Measurements from ENCODE around the gene CRYBB3.
A peak's percentile ranks its signal among the peaks of the same experiment; 100 is the strongest.
"Not testable (repeated sequence)": the region's sequence is repeated elsewhere in the genome, so short reads cannot be mapped to it uniquely, and the experiment has no call there.

The CRYBB3 gene

DNA sequence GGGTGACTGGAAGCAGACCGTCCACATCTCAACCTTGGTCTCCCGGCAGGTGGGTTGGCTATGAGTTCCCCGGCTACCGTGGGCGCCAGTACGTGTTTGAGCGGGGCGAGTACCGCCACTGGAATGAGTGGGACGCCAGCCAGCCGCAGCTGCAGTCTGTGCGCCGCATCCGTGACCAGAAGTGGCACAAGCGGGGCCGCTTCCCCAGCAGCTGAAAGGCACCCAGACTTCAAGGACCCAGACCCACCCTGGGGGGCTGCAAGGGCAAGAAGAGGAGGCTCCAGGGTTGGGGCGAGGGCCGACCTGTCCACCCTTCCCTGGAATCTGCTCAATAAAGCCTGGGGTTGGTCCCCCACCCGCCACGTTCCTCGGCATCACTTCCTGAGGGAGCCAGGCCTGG lies 7.3 kb downstream of the CRYBB3 start:
- DNase-seq (ENCODE audit: low read depth), result no peak

DNA sequence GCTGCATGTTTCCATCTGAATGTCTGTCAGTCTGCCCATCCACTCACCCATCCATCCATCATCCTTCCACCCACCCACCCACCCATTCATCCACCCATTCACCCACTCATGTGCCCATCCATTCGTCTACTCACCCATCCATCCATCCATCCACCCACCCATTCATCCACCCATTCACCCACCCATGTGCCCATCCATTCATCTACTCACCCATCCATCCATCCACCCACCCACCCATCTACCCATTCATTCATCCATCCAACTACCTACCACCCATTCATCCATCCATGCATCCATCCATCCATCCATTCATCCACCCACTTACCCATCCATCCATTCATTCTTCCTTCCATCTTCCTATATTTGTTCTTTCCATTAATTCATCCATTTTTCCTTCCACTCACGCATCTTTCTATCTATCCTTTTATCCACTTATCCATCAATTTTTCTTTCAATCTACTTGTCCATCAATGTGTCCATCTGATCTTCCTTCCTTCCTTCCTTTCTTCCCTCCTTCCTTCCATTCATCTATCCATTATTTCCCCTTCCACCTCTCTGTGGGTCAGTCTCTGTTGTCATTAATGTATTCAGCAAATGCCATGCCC lies 8.0 kb downstream of the CRYBB3 start:
- no peak for DNase-seq (ENCODE audit: low read depth)

DNA sequence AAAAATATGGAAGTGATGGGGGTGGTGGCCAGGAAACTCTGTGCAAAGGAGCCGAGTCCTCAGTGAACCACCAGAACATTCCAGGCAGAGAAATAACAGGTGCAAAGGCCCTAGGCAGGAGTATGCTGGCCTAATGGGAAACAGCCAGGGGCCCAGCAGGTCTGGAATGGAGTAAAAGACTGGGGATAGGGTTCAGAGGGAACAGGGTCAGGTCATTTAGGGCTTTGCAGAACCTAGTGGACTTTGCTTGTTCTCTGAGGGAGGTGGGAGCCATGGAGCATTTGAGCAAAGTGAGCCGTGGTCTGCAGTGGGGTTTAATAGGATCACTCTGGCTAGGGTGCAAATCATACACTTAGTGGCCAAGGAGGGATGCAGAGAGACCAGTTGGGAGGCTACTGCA lies 8.7 kb downstream of the CRYBB3 start:
- DNase-seq (ENCODE audit: low read depth), result no peak

DNA sequence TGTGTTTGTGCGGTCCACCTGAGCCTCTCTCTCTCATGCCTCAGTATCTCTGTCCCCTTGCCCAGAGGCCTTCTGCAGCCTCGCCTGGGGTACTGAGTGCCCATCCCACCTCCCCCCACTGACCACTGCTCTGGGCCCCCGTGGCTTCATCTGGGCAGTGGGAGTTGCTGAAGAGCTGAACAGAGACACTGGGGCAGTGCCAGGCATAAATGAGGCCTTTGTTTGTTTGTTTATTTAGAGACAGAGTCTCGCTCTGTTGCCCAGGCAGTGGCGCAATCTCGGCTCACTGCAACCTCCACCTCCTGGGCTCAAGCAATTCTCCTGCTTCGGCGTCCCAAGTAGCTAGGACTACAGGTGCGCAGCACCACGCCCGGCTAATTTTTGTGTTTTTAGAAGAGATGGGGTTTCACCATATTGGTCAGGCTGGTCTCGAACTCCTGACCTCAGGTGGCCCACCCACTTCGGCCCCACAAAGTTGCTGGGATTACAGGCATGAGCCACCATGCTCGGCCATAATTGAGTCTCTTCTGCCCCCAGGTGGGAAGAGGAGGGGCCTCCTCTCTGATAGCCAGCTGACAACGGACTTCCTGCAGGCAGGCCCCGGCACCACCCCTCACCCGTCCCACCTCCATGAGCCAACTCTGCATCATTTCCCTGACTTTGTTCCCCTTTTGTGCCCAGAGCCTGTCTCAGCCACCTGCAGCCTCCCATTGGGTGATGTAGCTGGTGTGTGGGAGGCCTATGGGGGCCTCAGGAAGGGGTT lies 9.3 kb downstream of the CRYBB3 start:
- no peak for DNase-seq (ENCODE audit: low read depth)

DNA sequence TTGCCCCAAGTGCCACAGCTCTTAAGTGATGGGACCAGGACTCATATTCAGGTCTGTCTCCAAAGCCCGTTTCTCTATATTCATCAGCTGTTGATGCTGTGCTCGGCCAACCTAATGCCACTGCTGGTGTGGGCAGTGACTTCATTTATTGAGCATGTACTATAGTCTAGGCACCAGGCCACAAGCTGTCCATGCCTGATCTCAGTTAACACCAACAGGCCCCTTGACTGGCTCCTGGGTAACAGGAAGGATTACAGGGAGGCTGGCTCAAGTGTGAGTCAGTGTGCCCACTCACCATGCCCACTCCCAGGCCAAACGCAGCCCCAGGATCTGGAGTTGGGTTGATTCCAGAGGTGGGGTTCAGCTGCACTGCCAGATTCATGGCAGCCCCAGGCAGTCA lies 11.1 kb downstream of the CRYBB3 start:
- no peak for DNase-seq (ENCODE audit: low read depth)

DNA sequence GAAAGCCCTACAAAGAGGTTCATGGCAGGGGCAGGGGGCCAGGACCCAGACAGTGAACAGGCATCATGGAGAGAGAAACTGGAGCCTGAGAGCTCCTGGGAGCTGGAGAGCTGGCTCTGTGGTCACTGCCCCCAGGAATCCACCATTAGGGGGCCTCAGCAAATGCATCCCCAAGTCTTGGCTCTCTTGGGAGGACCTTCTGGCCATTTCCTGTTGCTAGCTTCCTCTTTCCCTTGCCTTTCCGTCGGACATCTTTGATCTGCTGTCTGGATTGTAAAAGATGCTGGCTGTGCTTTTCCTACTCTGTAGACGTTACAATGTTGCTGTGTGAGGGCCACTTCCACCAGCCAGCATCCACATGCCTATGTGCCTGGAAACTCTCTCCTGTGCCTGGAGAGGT lies 12.7 kb downstream of the CRYBB3 start:
- DNase-seq (ENCODE audit: low read depth), result no peak

DNA sequence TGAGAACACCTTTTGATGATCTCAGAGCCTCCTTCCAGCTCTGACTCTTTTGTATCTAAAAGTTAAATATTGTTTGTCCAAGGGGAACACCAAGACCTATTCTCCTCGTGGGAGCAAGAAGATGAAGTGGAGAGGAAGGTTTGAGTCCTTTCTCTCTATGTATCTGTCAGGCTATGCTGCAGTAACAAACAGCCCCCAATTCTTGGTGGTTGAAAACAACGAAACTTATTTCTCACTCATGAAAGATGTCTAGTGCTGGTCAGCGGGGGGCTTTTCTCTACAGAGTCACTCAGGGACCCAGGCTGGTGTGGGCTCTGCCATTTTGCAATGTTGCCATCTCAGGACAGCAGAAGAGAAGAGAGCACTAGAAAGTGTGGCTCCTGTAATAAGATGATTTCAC lies 13.6 kb downstream of the CRYBB3 start:
- no peak for DNase-seq (ENCODE audit: low read depth)

DNA sequence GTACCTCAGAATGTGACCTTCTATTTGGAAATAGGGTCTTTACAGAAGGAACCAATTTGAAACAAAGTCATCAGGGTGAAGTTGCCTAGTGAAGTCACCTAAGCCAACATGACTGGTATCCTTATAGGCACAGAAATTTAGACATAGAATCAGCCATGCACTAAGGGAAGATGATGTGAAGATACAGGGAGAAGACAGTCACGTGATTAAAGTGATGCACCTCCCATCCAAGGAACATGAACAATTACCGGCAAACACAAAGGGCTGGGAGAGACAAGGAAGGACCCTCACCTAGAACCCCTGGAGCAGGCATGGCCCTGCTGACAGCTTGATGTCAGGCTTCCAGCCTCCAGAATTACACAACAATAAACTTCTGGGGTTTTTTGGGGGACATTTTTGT lies 16.6 kb downstream of the CRYBB3 start:
- DNase-seq (ENCODE audit: low read depth), result no peak

DNA sequence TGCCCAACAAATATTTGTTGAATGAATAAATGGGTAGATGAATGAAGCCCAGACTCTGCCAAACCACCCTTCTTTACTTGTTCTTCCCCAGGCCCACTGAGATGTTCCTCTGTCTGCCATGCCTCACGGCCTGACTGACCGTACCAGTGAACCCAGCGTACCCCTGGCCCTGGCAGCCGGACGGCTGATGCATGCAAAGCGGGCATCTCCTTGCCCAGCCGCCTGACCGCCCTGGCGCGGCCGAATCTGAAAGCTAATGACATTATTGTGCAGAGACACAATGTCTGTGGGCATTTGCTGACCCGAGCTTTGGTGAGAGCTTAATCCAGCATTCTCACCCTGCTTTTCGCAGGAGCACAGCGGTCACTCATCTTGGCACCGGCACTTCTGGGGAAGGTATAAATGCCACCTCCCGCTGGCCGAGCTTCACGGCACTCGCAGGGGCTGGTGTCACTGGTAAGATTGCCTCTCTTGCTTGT lies 19.6 kb downstream of the CRYBB3 start, which contains the start of gene CRYBB2:
CRYBB2 (plus strand) TSS at position 429 of the 479 bp plus-strand sequence. CDS start 1,791 bp downstream, outside the sequence.
- DNase-seq (ENCODE audit: low read depth), result no peak

DNA sequence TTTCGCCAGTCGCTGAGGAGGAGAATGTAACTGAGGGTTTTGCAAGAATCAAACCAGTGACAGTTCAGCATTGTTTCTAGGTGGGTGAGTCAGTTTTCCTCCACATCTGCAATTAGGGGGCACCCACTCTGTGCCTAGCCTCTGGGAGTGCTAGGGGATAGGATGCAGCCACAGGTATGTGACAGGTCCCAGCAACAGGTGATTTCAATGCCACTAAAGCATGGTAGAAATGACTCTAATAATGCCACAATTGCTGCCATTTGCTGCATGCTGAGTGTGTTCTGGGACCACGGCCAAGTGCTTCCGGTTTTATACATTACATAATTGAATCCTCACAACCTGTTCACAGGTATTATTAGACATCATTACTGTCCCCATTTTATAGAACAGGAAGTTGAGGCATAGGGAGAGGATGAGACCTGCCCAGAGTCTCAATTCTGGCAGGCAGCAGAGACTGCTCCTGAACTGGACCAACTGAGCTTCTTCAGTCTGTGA lies 20.3 kb downstream of the CRYBB3 start:
- no peak for DNase-seq (ENCODE audit: low read depth)

DNA sequence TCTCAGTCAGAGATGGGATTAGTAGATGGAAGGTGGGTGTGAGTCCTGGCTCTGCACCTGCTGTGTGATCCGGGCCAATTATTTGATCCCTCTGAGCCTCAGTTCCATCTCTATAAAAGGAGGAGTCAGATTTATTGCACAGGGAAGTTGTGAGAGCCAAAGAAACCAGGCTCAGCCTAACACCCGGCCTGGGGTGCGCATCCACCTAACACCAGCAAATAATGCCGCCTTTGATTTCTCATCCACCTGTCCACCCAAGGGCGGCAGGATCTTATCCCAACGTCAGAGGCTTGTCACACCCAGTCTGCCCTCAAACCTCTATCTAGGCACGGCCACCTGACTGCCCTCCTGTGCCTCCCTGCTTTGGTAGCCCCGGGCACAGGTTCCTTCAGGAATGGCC lies 22.1 kb downstream of the CRYBB3 start:
- DNase-seq (ENCODE audit: low read depth), result no peak

DNA sequence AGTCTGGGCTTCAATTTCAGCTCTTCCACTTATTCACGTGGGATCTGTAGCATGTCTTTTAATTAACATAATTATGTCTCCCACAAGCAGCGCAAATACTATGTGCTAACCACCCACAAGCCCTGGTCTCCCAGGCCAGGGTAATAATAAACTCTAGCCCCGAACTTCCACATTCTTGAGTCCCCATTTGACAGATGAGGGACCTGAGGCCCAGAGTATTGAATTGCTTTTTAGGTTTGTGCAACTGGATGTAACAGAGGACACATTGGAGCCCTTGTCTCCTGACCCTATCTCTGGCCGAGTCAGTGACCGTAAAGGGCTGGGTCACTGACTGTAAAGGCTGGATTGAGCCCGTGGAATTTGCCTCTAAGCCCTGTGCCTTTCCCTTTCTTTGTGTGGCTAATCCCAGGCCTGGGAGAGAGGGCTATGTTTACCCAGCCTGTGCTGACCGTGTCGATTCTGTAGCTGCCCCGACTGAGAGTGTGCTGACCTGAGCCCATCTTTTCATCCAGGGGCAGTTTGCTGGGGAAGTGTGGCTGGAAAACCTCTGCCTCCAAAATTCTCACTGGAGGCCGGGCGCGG lies 23.7 kb downstream of the CRYBB3 start:
- no peak for DNase-seq (ENCODE audit: low read depth)

DNA sequence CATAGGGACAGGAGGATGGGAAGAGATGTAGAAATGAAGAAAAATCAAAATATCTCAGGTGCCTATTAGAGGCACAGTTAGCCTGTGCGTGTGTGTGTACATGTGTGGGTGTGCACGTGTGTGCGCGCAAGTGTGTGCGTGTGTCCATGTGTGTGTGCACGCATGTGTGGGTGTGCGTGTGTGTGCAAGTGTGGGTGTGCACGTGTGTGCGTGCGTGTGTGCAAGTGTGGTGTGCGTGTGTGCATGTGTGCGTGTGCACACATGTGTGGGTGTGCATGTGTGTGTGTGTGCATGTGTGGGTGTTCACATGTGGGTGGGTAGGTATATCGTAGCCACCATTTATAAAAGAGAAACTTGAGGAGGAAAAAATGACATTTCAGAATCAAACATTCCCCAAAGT lies 29.2 kb downstream of the CRYBB3 start:
- no peak for DNase-seq (ENCODE audit: low read depth)

DNA sequence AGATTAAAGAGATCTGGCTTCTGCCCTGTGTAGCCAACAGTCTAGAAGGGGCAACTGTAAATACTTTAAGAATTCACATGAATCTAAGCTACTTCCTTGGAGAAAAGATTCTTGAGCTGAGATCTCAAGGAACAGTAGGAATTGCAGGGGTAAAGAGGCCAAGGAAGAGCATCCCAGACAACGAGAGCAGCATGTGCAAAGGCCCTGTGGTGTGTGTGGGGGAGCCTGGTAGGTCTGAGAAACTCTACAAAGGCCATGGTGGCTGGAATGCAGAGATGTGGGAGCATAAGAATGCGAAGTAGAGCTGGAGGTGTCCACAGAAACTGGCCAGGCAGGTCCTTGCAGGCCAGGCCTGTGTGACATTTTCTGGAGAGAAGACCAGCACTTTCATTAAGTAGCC lies 31.1 kb downstream of the CRYBB3 start:
- not testable (repeated sequence) for DNase-seq (ENCODE audit: low read depth)

DNA sequence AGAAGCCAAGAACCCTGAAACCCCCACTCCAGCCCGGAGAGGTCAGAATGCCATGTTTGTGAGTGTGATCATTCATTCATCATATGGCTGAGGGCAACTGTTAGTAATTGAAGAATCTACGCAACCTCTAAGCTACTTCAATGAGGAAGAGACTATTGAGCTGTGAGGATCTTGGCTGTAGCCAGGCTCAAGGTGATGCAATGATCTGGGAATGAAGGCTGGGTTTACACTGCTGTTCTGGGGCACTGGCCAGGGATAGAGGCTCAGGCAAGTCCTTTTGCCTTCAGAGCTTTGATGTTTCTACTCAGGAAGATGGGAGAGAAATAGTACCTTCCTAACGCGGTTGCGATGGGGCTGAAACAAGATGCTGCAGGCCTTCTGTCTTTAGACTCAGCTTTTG lies 32.6 kb downstream of the CRYBB3 start:
- peak; percentile 5 for DNase-seq (ENCODE audit: low read depth)

DNA sequence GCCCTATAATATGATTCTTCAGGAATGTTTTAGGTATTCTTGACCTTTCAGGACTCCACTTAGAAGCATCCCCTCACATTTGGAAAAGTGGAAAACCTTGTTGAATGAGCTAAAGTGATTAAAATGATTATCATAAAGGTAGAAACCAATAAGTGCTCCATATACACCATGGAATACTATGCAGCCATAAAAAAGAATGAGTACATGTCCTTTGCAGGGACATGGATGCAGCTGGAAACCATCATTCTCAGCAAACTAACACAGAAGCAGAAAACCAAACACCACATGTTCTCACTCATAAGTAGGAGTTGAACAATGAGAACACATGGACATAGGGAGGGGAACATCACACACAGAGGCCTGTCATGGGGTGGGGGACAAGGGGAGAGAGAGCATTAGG lies 34.0 kb downstream of the CRYBB3 start:
- DNase-seq (ENCODE audit: low read depth), result not testable (repeated sequence)

DNA sequence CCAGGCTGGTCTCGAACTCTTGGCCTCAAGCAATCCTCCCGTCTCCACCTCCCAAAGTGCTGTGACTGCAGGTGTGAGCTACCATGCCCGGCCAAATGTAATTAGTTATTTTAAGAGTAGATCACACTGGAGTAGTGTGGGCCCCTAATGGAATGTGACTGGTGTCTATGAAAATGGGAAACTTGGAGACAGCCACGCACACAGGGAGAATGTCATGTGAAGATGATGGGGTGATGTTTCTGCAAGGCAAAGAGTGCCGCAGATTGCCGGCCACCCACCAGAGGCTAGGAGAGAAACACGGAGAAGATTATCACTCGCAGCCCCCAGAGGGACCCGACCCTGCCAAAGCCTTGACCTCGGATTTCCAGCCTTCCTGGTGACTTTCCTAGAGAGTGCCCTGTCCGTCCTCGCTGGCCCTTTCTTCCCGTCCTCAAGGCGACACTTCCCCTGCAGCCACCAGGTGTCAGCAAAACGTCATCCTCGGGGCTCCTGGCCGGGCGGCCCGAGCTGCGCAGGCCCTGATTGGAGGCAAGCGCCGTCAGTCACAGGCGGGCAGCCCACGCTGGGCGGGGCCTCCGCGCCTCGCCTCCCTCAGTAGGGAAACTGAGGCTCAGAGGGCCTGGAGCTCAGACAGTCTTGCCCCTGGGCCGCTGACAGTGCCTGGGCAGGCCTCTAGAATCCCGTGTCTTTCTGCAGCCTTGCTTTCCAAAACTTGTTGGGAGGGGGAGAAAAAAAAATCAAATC lies 36.1 kb downstream of the CRYBB3 start:
- DNase-seq (ENCODE audit: low read depth), result peak; percentile 7

DNA sequence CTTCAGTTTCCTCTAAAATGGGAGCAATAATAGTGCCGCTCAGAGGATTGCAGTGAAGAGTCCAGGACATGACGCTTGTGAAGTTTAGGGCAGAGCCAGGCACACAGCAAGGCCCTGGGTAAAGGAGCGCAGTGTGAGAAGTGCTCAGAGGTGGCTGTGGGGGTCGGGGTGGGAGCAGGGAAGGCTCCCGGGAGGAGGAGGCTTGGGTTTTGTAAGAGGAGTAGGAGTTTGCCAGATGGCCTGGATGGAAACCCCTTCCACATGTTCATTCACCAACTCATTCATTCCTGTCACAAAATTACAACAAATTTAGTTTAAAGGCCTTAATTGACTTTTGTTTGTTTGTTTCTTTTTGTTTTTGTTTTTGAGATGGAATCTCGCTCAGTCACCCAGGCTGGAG lies 36.8 kb downstream of the CRYBB3 start:
- no peak for DNase-seq (ENCODE audit: low read depth)

DNA sequence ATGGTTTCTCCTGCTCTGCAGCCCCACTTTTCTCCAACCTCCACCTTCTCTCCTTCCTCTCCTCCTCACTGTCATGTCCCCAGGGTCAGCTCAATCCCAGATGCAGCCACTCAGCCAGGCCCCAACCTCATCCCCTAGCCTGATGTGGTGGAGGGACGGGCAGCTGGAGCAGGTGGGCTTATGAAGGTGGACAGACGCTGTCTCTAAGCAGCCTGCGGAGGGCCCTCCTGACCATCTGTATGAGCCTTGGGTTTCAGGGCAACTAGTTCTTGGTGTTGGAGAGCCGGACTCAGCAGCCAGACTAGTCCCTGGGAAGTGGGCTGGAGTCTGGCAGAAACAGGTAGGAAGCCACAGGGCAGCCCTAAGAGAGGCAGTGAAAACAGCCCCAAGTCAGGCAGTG lies 37.8 kb downstream of the CRYBB3 start:
- DNase-seq (ENCODE audit: low read depth), result no peak

DNA sequence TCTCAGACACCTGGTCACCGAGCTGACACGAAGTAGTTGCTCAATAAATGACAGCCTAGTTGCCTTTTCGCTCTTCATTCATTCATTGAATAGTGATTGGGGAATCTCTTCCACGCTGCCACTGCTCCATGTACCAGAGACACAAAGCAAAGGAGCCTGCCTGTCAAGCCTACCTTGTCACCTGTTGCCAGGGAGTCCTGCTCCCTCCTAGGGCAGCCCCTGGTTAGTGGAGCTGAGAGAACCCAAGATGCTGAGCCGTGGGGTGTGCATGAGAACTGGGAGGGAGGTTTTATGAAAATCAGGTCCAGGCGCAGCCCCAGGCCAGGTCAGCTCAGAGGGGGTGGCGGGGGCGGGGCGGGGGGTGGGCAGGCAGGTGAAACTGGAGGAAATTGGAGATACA lies 38.4 kb downstream of the CRYBB3 start:
- not testable (repeated sequence) for DNase-seq (ENCODE audit: low read depth)

DNA sequence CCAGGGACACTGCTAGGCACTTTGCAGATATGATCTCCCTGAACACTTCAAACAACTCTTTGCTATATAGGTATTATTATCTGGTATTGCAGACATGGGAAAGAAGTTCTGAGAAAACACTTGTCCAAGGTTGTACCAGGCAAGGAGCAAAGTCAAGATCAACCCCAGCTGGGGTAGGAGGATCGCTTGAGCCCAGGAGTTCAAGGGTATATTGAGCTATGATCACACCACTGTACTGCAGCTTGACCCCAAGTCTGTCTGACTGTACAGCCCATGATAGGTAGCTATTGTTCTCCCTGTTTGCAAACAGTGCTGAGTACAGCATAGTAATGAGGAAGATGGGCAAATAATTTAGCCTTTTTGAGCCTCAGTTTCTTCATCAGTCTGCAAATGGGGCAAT lies 55.5 kb downstream of the CRYBB3 start:
- not testable (repeated sequence) for DNase-seq (ENCODE audit: low read depth)
